ENCODE results near the gene YJU2. TPM values are rescaled to one million over a fixed set of nuclear protein-coding genes. Genes with fewer than 3 reads are reported as not detected.
"Not testable (repeated sequence)": the region's sequence is repeated elsewhere in the genome, so short reads cannot be mapped to it uniquely, and the experiment has no call there.

Gene YJU2
- total RNA-seq, 2 experiments from 2014 or later, result 29.8 to 34.8 TPM

DNA sequence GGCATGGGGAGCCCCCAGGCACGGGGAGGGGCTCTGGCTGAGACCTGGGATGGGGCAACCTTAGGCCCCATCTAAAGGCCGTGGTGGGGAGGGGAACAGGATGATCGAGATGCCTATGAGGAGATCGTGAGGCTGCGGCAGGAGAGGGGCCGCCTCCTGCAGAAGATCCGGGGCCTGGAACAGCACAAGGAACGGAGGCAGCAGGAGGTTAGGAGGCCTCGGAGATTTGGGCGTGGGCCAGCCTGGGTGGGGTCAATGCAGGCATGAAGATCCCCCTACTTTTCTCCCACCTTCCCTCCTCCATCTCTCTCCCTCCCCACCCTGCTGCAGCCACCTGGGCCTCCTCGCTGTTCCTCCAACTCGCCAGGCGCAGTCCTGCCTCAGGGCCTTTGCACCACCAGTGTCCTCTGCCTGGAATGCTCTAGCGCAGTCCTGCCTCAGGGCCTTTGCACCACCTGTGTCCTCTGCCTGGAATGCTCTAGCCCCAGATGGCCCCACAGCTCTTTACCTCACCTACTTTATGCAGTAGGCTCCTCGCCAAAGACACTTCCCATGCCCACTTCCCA is 36.6 kb upstream of the YJU2 start:
- no peak for ATAC-seq
- Mint-ChIP-seq H3K4me1 (peaks cover 2% of the 10 kb centered on the region), H3K27ac (no peak overlapping the region), H3K27me3 (peaks cover 3% of the 10 kb centered on the region), H3K36me3 (ENCODE audit: low read depth) (no peaks in the 10 kb centered on the region), H3K4me3 (no peak overlapping the region), H3K9me3 (ENCODE audit: low read depth) (no peaks in the 10 kb centered on the region)
- intact Hi-C loops (cut with DNase I, micrococcal nuclease), result no loop called here
- no peak for DNase-seq
- POLR2A ChIA-PET, result no interaction called here
- CTCF ChIA-PET, result no interaction called here

GRCh38 chr19:4213116-4213515 is 33.8 kb upstream of the YJU2 start:
- DNase-seq, result no peak
- intact Hi-C loops (cut with DNase I, micrococcal nuclease), result no loop called here
- Mint-ChIP-seq H3K36me3 (ENCODE audit: low read depth) (no peaks in the 10 kb centered on the region), H3K27ac (no peak overlapping the region), H3K9me3 (ENCODE audit: low read depth) (no peaks in the 10 kb centered on the region), H3K27me3 (no peaks in the 10 kb centered on the region), H3K4me1 (peaks cover 2% of the 10 kb centered on the region), H3K4me3 (no peak overlapping the region)
- POLR2A ChIA-PET, result no interaction called here
- no peak for ATAC-seq
- CTCF ChIA-PET, result interaction anchor here (1.2 kb wide), 1 partner anchor 113 kb away, joined by 3 read pairs; no protein-coding TSS in a partner anchor

DNA sequence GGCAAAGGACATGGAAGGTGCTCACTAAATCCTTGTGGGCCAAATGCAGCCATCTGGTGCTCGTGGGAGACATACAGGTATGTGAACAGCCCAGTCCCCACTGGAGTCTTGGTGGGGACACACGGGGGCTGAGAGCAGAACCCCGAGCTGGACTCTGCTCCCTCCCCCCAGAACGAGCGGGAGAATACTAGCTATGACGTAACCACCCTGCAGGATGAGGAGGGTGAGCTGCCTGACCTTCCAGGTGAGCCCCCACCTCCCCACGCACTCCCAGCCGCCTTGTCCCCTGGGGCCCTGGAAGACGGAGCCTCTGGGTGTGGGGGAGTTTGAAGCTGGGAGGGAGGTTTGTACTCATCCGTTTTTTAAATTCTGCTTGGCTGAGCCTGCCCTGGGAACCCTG is 31.1 kb upstream of the YJU2 start:
- ATAC-seq (no peak), DNase-seq (no peak)
- CTCF ChIA-PET, result interaction anchor here (1.0 kb wide), 1 partner anchor 52 kb away, joined by 3 read pairs; no protein-coding TSS in a partner anchor
- Mint-ChIP-seq H3K27ac (no peak overlapping the region), H3K4me1 (peaks cover 2% of the 10 kb centered on the region), H3K4me3 (no peak overlapping the region), H3K36me3 (ENCODE audit: low read depth) (no peaks in the 10 kb centered on the region), H3K27me3 (no peaks in the 10 kb centered on the region), H3K9me3 (ENCODE audit: low read depth) (no peaks in the 10 kb centered on the region)
- intact Hi-C loops (cut with DNase I, micrococcal nuclease), result no loop called here
- POLR2A ChIA-PET, result no interaction called here

DNA sequence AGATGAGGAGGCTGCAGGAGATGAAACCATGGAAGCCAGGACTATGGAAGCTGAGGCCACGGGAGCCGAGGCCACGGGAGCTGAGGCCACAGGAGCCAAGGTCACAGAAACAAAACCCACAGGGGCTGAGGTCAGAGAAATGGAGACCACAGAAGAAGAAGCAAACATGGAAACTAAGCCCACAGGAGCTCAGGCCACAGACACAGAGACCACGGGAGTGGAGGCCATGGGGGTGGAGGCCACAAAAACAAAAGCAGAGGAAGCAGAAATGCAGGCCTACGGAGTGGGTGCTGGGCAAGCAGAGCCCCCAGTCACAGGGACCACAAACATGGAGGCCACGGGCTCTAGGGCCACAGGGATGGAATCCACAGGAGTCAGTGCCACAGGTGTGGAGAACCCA is 30.0 kb upstream of the YJU2 start:
- DNase-seq (no peak), ATAC-seq (no peak)
- no peaks in the 10 kb centered on the region for H3K9me3 Mint-ChIP-seq (ENCODE audit: low read depth)
- ChIA-PET CTCF (interaction anchor here (0.5 to 1.2 kb wide), 7 partner anchors 9 to 416 kb away, joined by 3 to 4 read pairs (median 3); no protein-coding TSS in a partner anchor), POLR2A (no interaction called here)
- intact Hi-C loops (cut with DNase I, micrococcal nuclease), result no loop called here
- H3K27me3 Mint-ChIP-seq, result no peaks in the 10 kb centered on the region
- H3K4me1 Mint-ChIP-seq, result peaks cover 2% of the 10 kb centered on the region
- no peak overlapping the region for H3K4me3 Mint-ChIP-seq
- H3K36me3 Mint-ChIP-seq (ENCODE audit: low read depth), result no peaks in the 10 kb centered on the region
- H3K27ac Mint-ChIP-seq, result no peak overlapping the region

- no peak for ATAC-seq
- ChIA-PET POLR2A (no interaction called here), CTCF (interaction anchor here (0.6 to 1.2 kb wide), 4 partner anchors 8 to 353 kb away, joined by 3 to 4 read pairs (median 4); no protein-coding TSS in a partner anchor)
- Mint-ChIP-seq H3K36me3 (ENCODE audit: low read depth) (no peaks in the 10 kb centered on the region), H3K27me3 (no peaks in the 10 kb centered on the region), H3K4me3 (no peak overlapping the region), H3K9me3 (ENCODE audit: low read depth) (no peaks in the 10 kb centered on the region), H3K4me1 (peaks cover 2% of the 10 kb centered on the region), H3K27ac (no peak overlapping the region)
- intact Hi-C loops (cut with DNase I, micrococcal nuclease), result no loop called here
- no peak for DNase-seq
Observed at GRCh38 chr19:4217429-4218264, 29.2 kb upstream of the YJU2 start.

- H3K9me3 Mint-ChIP-seq (ENCODE audit: low read depth); CTCF ChIA-PET; POLR2A ChIA-PET; ATAC-seq; H3K4me3 Mint-ChIP-seq; H3K27ac Mint-ChIP-seq; H3K36me3 Mint-ChIP-seq (ENCODE audit: low read depth); DNase-seq; H3K4me1 Mint-ChIP-seq; H3K27me3 Mint-ChIP-seq; intact Hi-C loops (cut with DNase I, micrococcal nuclease): not testable (repeated sequence)
Observed at GRCh38 chr19:4218523-4218922, 28.4 kb upstream of the YJU2 start.

DNA sequence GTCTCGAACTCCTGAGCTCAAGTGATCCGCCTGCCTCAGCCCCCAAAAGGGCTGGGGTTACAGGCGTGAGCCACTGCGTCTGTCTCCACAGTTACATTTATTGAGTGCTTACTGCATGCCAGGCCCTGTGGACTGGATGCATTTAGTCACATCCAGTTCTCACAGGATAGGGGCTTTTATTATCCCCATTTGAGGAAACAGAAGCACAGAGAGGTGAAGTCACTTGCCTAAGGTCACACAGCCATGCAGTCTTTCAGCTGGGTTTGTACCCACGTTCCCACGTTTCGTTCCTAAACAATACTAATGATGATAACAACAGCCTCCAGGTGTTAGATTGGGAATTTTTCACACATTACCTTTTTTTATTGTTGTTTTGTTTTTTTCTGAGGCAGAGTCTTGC is 26.7 kb upstream of the YJU2 start:
- POLR2A ChIA-PET, result no interaction called here
- Mint-ChIP-seq H3K4me1 (no peaks in the 10 kb centered on the region), H3K27me3 (no peaks in the 10 kb centered on the region), H3K4me3 (no peak overlapping the region), H3K36me3 (ENCODE audit: low read depth) (no peaks in the 10 kb centered on the region), H3K9me3 (ENCODE audit: low read depth) (no peaks in the 10 kb centered on the region), H3K27ac (no peak overlapping the region)
- intact Hi-C loops (cut with DNase I, micrococcal nuclease), result no loop called here
- CTCF ChIA-PET, result interaction anchor here (0.6 kb wide), 1 partner anchor 297 kb away, joined by 3 read pairs; no protein-coding TSS in a partner anchor
- ATAC-seq (no peak), DNase-seq (no peak)

GRCh38 chr19:4224470-4224869 is 22.4 kb upstream of the YJU2 start:
- no peak for ATAC-seq
- no peak for DNase-seq
- intact Hi-C loops (cut with DNase I, micrococcal nuclease), result no loop called here
- Mint-ChIP-seq H3K4me3 (no peak overlapping the region), H3K4me1 (peaks cover 3% of the 10 kb centered on the region), H3K9me3 (ENCODE audit: low read depth) (no peaks in the 10 kb centered on the region), H3K27me3 (peaks cover 3% of the 10 kb centered on the region), H3K36me3 (ENCODE audit: low read depth) (no peaks in the 10 kb centered on the region), H3K27ac (no peak overlapping the region)
- ChIA-PET CTCF (no interaction called here), POLR2A (no interaction called here)

GRCh38 chr19:4225885-4226284 is 21.0 kb upstream of the YJU2 start:
- H3K36me3 Mint-ChIP-seq (ENCODE audit: low read depth), result no peaks in the 10 kb centered on the region
- H3K27me3 Mint-ChIP-seq, result peaks cover 3% of the 10 kb centered on the region
- intact Hi-C loops (cut with DNase I, micrococcal nuclease), result no loop called here
- CTCF ChIA-PET, result interaction anchor here (0.6 to 0.9 kb wide), 2 partner anchors 9 to 117 kb away, joined by 3 read pairs; no protein-coding TSS in a partner anchor
- H3K4me3 Mint-ChIP-seq, result no peak overlapping the region
- POLR2A ChIA-PET, result no interaction called here
- no peak for ATAC-seq
- no peaks in the 10 kb centered on the region for H3K9me3 Mint-ChIP-seq (ENCODE audit: low read depth)
- H3K27ac Mint-ChIP-seq, result no peak overlapping the region
- DNase-seq, result no peak
- peaks cover 7% of the 10 kb centered on the region for H3K4me1 Mint-ChIP-seq

DNA sequence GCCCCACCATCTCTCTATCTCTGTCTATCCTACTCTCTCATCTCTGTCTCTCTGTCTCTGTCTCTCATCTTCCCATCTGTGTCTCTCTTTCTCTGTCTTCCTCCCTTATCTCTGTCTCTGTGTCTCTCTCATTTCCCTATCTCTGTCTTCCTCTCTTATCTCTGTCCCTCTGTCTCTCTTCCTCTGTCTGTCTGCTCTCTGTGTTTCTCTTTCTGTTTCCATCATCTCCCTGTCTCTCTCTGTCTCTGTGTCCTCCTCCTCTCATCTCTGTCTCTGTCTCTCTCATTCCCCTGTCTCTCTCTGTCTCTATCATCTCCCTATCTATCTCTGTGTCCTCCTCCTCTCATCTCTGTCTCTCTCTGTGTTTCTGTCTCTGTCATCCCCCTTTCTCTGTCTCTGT is 19.1 kb upstream of the YJU2 start:
- H3K36me3 Mint-ChIP-seq (ENCODE audit: low read depth), result no peaks in the 10 kb centered on the region
- ChIA-PET CTCF (no interaction called here), POLR2A (no interaction called here)
- H3K4me3 Mint-ChIP-seq, result no peak overlapping the region
- intact Hi-C loops (cut with DNase I, micrococcal nuclease), result loop anchor here (2.0 kb wide), 2 partner anchors 19 to 75 kb away; partner anchors contain the start of genes TMIGD2 (in 1 of the 2) and YJU2 (in 1 of the 2)
- H3K27ac Mint-ChIP-seq, result no peak overlapping the region
- H3K4me1 Mint-ChIP-seq, result peaks cover 7% of the 10 kb centered on the region
- ATAC-seq (no peak), DNase-seq (no peak)
- no peaks in the 10 kb centered on the region for H3K9me3 Mint-ChIP-seq (ENCODE audit: low read depth)
- H3K27me3 Mint-ChIP-seq, result peaks cover 3% of the 10 kb centered on the region

- Mint-ChIP-seq H3K4me3 (no peak overlapping the region), H3K4me1 (peaks cover 9% of the 10 kb centered on the region), H3K27ac (no peak overlapping the region), H3K27me3 (peaks cover 5% of the 10 kb centered on the region), H3K36me3 (ENCODE audit: low read depth) (no peaks in the 10 kb centered on the region), H3K9me3 (ENCODE audit: low read depth) (no peaks in the 10 kb centered on the region)
- POLR2A ChIA-PET, result no interaction called here
- DNase-seq (no peak), ATAC-seq (no peak)
- CTCF ChIA-PET, result no interaction called here
- intact Hi-C loops (cut with DNase I, micrococcal nuclease), result loop anchor here (1.0 to 2.0 kb wide), 3 partner anchors 18 to 74 kb away; partner anchors contain the start of genes YJU2 (in 2 of the 2) and TMIGD2 (in 1 of the 2)
Observed at GRCh38 chr19:4228765-4229178, 18.1 kb upstream of the YJU2 start.
